Astrocyte of the spinal cord (primary cell): Measurements from ENCODE around the gene BASP1.
"Not testable (repeated sequence)": the region's sequence is repeated elsewhere in the genome, so short reads cannot be mapped to it uniquely, and the experiment has no call there.

Experiments
- DNase-seq: peaks from one replicate; pipeline ENCODE4 v3.0.0; 2011; ENCODE audit warnings: low read depth, low spot score
- H3K4me3 ChIP-seq: 2 replicates; pipeline ENCODE4 v1.5.1; 2011; ENCODE audit warnings: low read depth, mild to moderate bottlenecking, low read length, moderate library complexity
- CTCF ChIP-seq: IDR thresholded peaks from 2 replicates; pipeline ENCODE4 v1.5.1; 2012; ENCODE audit warnings: low read depth, mild to moderate bottlenecking, low read length, inconsistent platforms
- in situ Hi-C: cut with HindIII; loops from 2 replicates; pipeline ENCODE4 v1.10.0; 2017; ENCODE audit warnings: low sequenced_read_pairs

BASP1 gene

GRCh38 chr5:17316970-17317459 is 99.6 kb downstream of the BASP1 start:
- TF ChIP-seq CTCF: no peak
- DNase-seq: peak; percentile 66
- in situ Hi-C loops: no loop called here
- H3K4me3 ChIP-seq: no peak overlapping the region

DNA sequence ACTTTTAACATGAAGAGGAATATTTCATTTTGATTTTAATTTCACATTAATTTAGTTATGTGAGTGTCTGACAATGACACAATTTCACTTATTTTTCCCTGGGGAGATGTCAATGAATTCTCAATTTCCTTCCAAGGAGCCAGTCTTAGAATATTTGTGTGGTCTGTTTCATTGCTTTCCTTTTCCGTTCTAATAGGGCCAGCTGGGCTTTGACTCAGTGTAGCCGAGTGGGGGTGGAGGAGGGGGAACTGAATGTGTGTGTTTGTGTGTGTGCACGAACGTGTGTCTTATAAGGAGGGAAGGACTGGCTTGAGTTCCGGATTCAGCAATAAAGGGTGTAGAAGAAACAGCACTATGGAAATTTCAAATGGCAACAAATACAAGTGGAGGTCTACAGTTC is 100.0 kb downstream of the BASP1 start:
- H3K4me3 ChIP-seq: no peak overlapping the region

DNA sequence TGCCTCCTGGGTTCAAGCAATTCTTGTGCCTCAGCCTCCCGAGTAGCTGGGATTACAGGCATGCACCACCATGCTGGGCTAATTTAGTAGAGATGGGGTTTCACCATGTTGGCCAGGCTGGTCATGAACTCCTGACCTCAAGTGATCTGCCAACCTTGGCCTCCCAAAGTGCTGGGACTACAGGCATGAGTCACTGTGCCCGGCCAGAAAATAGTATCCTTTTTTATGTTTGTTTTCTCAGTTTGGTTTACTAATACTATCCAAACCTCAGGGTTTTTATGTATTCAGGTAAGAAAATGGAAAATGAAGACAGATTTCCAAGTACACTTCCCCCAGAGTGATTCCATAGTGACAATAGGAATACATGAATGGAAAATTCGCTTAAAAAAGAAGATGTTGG is 101.7 kb downstream of the BASP1 start:
- in situ Hi-C loops, DNase-seq, H3K4me3 ChIP-seq: not testable (repeated sequence)

More for the DNA sequence above, 100.0 kb downstream of the BASP1 start:
- in situ Hi-C loops: no loop called here
- DNase-seq: no peak
- TF ChIP-seq CTCF: no peak

DNA sequence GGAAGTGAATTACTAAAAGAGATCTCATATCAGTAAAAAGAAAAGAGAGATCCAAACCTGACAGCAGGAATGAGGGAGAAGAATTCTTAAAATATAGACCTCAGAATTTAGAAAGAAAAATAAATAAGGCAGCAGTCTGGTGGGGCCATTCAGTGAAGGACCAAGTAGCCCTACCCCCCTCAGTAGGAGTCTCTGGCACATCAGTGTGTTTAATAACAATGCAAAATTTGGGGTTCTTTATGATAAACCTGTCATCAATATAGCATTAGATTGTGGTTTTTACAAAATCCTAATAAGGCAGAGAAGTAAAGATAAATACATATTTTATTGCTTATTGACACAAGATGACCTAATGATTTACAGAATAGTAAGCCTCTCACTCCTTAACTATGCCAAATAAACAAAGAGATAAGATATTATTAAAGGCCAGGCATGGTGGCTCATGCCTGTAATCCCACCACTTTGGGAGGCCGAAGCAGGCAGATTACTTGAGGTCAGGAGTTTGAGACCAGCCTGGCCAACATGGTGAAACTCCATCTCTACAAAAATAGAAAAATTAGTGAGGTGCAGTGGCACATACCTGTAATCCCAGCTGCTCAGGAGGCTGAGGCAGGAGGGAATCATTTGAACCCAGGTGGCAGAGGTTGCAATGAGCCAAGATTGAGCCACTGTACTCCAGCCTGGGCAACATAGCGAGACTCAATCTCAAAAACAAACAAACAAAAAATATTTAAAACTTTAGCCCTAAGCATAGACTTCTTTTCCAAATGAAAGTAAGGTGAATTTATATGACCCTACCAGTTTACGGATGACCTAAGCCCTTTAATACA is 108.6 kb downstream of the BASP1 start:
- TF ChIP-seq CTCF: no peak
- DNase-seq: no peak
- no peak overlapping the region for H3K4me3 ChIP-seq
- in situ Hi-C loops: no loop called here
